IMR-90 (cell line): ENCODE measurements around the gene RASGRF2. TPM values are rescaled to one million over a fixed set of nuclear protein-coding genes. Genes with fewer than 3 reads are reported as not detected.

Experiments used
- ATAC-seq: fragments of 200-7000 bp; cut with Tn5 transposase; 2 replicates; pipeline ENCODE4 v1.9.1; 2020; ENCODE audit warnings: low read depth, mild to moderate bottlenecking, moderate library complexity
- BruUV-seq: library from RNA; stranded (reverse); fragments of 400-500 nt; replicated peaks from 2 replicates; lab custom pipeline; 2021; lab: Mats Ljungman, UMichigan
- CTCF ChIA-PET: fragments of 300-600 bp; formaldehyde crosslinking; extraction: SDS; loops from one replicate; lab custom pipeline; 2021; ENCODE audit warnings: antibody characterized with exemption; lab: Yijun Ruan, JAX
- POLR2A ChIA-PET: fragments of 300-600 bp; sonication (Branson Sonifier 250); formaldehyde crosslinking; loops from one replicate; lab custom pipeline; 2022; ENCODE audit warnings: antibody characterized with exemption; ENCODE audit not compliant: unreplicated experiment; lab: Charles Lee
- DNase-seq: peaks from one replicate; pipeline ENCODE4 v3.0.0; 2013
- H2AFZ ChIP-seq: replicated peaks from 2 replicates; pipeline ENCODE3; 2013; ENCODE audit warnings: low read length, mild to moderate bottlenecking; ENCODE audit not compliant: poor library complexity
- H2AK5ac ChIP-seq: 2 replicates; pipeline ENCODE4 v1.6.1; 2013; ENCODE audit warnings: low read depth, low read length, inconsistent platforms
- H2AK9ac ChIP-seq: replicated peaks from 2 replicates; pipeline ENCODE3; 2013; ENCODE audit warnings: mild to moderate bottlenecking, low read depth, low read length, moderate library complexity; ENCODE audit not compliant: poor library complexity
- H2BK120ac ChIP-seq: 2 replicates; pipeline ENCODE4 v1.6.1; 2013; ENCODE audit warnings: low read depth, low read length, inconsistent platforms
- H2BK15ac ChIP-seq: 3 replicates; pipeline ENCODE4 v1.6.1; 2013; ENCODE audit warnings: low read depth, low read length, inconsistent platforms
- H2BK20ac ChIP-seq: 2 replicates; pipeline ENCODE4 v1.6.1; 2013; ENCODE audit warnings: low read depth, mild to moderate bottlenecking, inconsistent platforms, low read length, moderate library complexity
- H2BK5ac ChIP-seq: 2 replicates; pipeline ENCODE4 v1.6.1; 2013; ENCODE audit warnings: mild to moderate bottlenecking, low read depth, low read length, inconsistent platforms; ENCODE audit not compliant: poor library complexity, severe bottlenecking
- H3K14ac ChIP-seq: replicated peaks from 2 replicates; pipeline ENCODE4 v1.6.1; 2013; ENCODE audit warnings: low read depth, low read length, inconsistent platforms
- H3K18ac ChIP-seq: 2 replicates; pipeline ENCODE4 v1.6.1; 2013; ENCODE audit warnings: low read depth, low read length, control low read depth
- H3K23ac ChIP-seq: 2 replicates; pipeline ENCODE4 v1.6.1; 2013; ENCODE audit warnings: low read depth, low read length, inconsistent platforms
- H3K27ac ChIP-seq: 2 replicates; pipeline ENCODE4 v1.5.1; 2013; ENCODE audit warnings: mild to moderate bottlenecking, control low read depth, low read length; ENCODE audit not compliant: insufficient read depth
- H3K27me3 ChIP-seq: 2 replicates; pipeline ENCODE4 v1.6.1; 2013; ENCODE audit warnings: low read length; ENCODE audit not compliant: control insufficient read depth, insufficient read depth
- H3K36me3 ChIP-seq: 2 replicates; pipeline ENCODE4 v1.6.1; 2013; ENCODE audit warnings: low read length, mixed read lengths; ENCODE audit not compliant: control insufficient read depth, insufficient read depth
- H3K4ac ChIP-seq: 2 replicates; pipeline ENCODE4 v1.6.1; 2013; ENCODE audit warnings: low read depth, low read length, inconsistent platforms
- H3K4me1 ChIP-seq: 2 replicates; pipeline ENCODE4 v1.6.1; 2013; ENCODE audit warnings: low read length, mixed read lengths; ENCODE audit not compliant: control insufficient read depth, insufficient read depth
- H3K4me2 ChIP-seq: 2 replicates; pipeline ENCODE4 v1.6.1; 2013; ENCODE audit warnings: low read depth, mild to moderate bottlenecking, control low read depth, low read length, moderate library complexity
- H3K4me3 ChIP-seq: 2 replicates; pipeline ENCODE4 v1.5.1; 2013; ENCODE audit warnings: low read depth, mild to moderate bottlenecking, control low read depth, low read length, moderate library complexity; ENCODE audit not compliant: insufficient read depth
- H3K56ac ChIP-seq: 2 replicates; pipeline ENCODE4 v1.6.1; 2013; ENCODE audit warnings: low read length, inconsistent platforms; ENCODE audit not compliant: insufficient read depth; ENCODE audit errors: extremely low read depth
- H3K79me1 ChIP-seq, 2 experiments: 2 replicates each; pipeline ENCODE4 v1.6.1; 2013; ENCODE audit warnings: low read length in 2 of 2, inconsistent platforms in 1 of 2, low read depth in 1 of 2
- H3K9ac ChIP-seq: 2 replicates; pipeline ENCODE4 v1.6.1; 2013; ENCODE audit warnings: low read depth, low read length, control low read depth
- H3K9me1 ChIP-seq: 2 replicates; pipeline ENCODE4 v1.6.1; 2013; ENCODE audit warnings: low read length, inconsistent platforms; ENCODE audit not compliant: insufficient read depth
- H3K9me3 ChIP-seq: 2 replicates; pipeline ENCODE4 v1.6.1; 2013; ENCODE audit warnings: low read length; ENCODE audit not compliant: control insufficient read depth, insufficient read depth
- H4K20me1 ChIP-seq: 2 replicates; pipeline ENCODE4 v1.6.1; 2013; ENCODE audit warnings: low read length, inconsistent platforms; ENCODE audit not compliant: insufficient read depth
- H4K5ac ChIP-seq: 2 replicates; pipeline ENCODE4 v1.6.1; 2013; ENCODE audit warnings: mild to moderate bottlenecking, low read depth, low read length, control low read depth
- H4K8ac ChIP-seq, 2 experiments: 2 replicates each; pipeline ENCODE4 v1.6.1; 2013; ENCODE audit warnings: low read depth in 2 of 2, low read length in 2 of 2, control low read depth in 1 of 2, inconsistent platforms in 1 of 2
- H4K91ac ChIP-seq: 2 replicates; pipeline ENCODE4 v1.6.1; 2013; ENCODE audit warnings: low read depth, low read length, inconsistent platforms; ENCODE audit not compliant: insufficient read depth
- BHLHE40 ChIP-seq: fragments of 150-350 bp; IDR thresholded peaks from 2 replicates; pipeline ENCODE4 v1.6.1; 2016; ENCODE audit warnings: mild to moderate bottlenecking, low read depth, low read length
- CHD1 ChIP-seq: IDR thresholded peaks from 2 replicates; pipeline ENCODE4 v1.6.1; 2012; ENCODE audit warnings: low read depth, low read length, improper control_type of control experiment
- FOS ChIP-seq: fragments of 150-350 bp; IDR thresholded peaks from 2 replicates; pipeline ENCODE4 v1.6.1; 2016; ENCODE audit warnings: low read depth, low read length
- MXI1 ChIP-seq: IDR thresholded peaks from 2 replicates; pipeline ENCODE4 v1.6.1; 2012; ENCODE audit warnings: low read depth, mild to moderate bottlenecking, low read length, moderate library complexity, borderline replicate concordance
- NFE2L2 ChIP-seq: fragments of 150-350 bp; IDR thresholded peaks from 2 replicates; pipeline ENCODE4 v1.6.1; 2016; ENCODE audit warnings: low read depth, mild to moderate bottlenecking, low read length
- RAD21 ChIP-seq: IDR thresholded peaks from 2 replicates; pipeline ENCODE4 v1.6.1; 2012; ENCODE audit warnings: low read length, improper control_type of control experiment
- RCOR1 ChIP-seq: IDR thresholded peaks from 2 replicates; pipeline ENCODE4 v1.6.1; 2012; ENCODE audit warnings: mild to moderate bottlenecking, low read length, improper control_type of control experiment; ENCODE audit not compliant: insufficient replicate concordance
- WGBS, 2 experiments: methylation state at CpG; one replicate each; pipeline versions ENCODE4 v1.1.5 to v1.1.7; 2013; ENCODE audit warnings: missing lambda C conversion rate in 2 of 2; ENCODE audit not compliant: insufficient read length in 1 of 2; ENCODE audit errors: extremely low coverage in 2 of 2; 5-methylcytosine and 5-hydroxymethylcytosine counted together
- dilution Hi-C: fragments of 300-500 bp; cut with HindIII; formaldehyde crosslinking; loops from one replicate; pipeline ENCODE4 v1.14.3; 2018; ENCODE audit warnings: low sequenced_read_pairs; ENCODE audit not compliant: unreplicated experiment
- in situ Hi-C: fragments of 300-500 bp; cut with MboI; formaldehyde crosslinking; loops from 3 replicates; pipeline ENCODE4 v1.14.3; 2019; ENCODE audit warnings: low sequenced_read_pairs, inconsistent platforms, mixed read lengths
- intact Hi-C: fragments of 100-400 bp; cut with micrococcal nuclease; formaldehyde crosslinking; loops from 2 replicates; pipeline ENCODE4 v1.10.0; 2022
- polyA plus RNA-seq, 3 experiments: library from polyadenylated mRNA; depleted of rRNA; stranded (reverse); fragments of >200 nt; gene quantifications; 2 replicates each; pipeline ENCODE4 v1.2.3, GENCODE V29; 2012; ENCODE audit warnings: low replicate concordance in 1 of 3
- total RNA-seq: library from RNA; depleted of rRNA; stranded (reverse); fragments of >200 nt; gene quantifications from 2 replicates; pipeline ENCODE4 v1.2.3, GENCODE V29; 2012
- TF ChIP-seq, protein P1 (sequence below): conservative IDR thresholded peaks from 2 replicates; pipeline ENCODE4 v1.5.1; 2012; ENCODE audit warnings: mild to moderate bottlenecking, low read depth, low read length, improper control_type of control experiment
- TF ChIP-seq, protein P2 (sequence below): fragments of 150-350 bp; IDR thresholded peaks from 2 replicates; pipeline ENCODE4 v1.6.1; 2017; ENCODE audit warnings: mild to moderate bottlenecking, antibody characterized with exemption, low read length, low read depth

Gene RASGRF2
- total and polyA plus RNA-seq, 2 of the 4 experiments (the other 2 are of a cell fraction) = 2.9 to 5.0 TPM

DNA sequence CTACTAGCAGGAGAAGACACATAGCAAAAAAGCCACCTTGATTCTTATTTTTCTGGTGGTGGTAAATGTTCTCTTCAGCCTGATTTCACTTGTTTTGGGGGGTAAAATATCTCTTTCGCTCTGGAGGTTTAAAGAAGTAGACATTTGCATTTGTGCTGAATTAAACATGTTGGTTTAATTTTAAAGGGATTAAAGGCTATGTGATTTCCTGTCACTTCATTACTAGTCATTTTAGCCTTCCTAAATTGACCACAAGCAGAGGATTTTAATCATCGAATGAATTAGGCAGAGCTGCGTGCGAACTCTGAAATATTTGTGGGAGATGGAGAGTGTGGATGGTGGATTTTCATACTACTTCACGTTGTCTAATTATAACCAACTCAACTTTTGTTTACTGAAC, 4.8 kb downstream of the RASGRF2 start:
- TF ChIP-seq, protein P1, sequence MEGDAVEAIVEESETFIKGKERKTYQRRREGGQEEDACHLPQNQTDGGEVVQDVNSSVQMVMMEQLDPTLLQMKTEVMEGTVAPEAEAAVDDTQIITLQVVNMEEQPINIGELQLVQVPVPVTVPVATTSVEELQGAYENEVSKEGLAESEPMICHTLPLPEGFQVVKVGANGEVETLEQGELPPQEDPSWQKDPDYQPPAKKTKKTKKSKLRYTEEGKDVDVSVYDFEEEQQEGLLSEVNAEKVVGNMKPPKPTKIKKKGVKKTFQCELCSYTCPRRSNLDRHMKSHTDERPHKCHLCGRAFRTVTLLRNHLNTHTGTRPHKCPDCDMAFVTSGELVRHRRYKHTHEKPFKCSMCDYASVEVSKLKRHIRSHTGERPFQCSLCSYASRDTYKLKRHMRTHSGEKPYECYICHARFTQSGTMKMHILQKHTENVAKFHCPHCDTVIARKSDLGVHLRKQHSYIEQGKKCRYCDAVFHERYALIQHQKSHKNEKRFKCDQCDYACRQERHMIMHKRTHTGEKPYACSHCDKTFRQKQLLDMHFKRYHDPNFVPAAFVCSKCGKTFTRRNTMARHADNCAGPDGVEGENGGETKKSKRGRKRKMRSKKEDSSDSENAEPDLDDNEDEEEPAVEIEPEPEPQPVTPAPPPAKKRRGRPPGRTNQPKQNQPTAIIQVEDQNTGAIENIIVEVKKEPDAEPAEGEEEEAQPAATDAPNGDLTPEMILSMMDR = no peak
- TF ChIP-seq RCOR1 = no peak
- no peak for TF ChIP-seq CHD1
- no peak for TF ChIP-seq RAD21
- TF ChIP-seq, protein P2, sequence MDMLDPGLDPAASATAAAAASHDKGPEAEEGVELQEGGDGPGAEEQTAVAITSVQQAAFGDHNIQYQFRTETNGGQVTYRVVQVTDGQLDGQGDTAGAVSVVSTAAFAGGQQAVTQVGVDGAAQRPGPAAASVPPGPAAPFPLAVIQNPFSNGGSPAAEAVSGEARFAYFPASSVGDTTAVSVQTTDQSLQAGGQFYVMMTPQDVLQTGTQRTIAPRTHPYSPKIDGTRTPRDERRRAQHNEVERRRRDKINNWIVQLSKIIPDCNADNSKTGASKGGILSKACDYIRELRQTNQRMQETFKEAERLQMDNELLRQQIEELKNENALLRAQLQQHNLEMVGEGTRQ = no peak
- TF ChIP-seq BHLHE40 = no peak
- TF ChIP-seq MXI1 = no peak
- TF ChIP-seq NFE2L2 = no peak
- TF ChIP-seq FOS = no peak
- peak overlapping the region; percentile 94; the same call in 1 of the 2 replicates for H4K91ac ChIP-seq
- H2BK20ac ChIP-seq = peak overlapping the region; percentile 88
- peaks cover 4 to 30% of the 10 kb centered on the region in 2 experiments for H3K79me1 ChIP-seq
- H3K4me2 ChIP-seq = peak overlapping the region; percentile 98
- CTCF ChIA-PET = no interaction called here
- peak overlapping the region; percentile 40; the same call in 1 of the 2 replicates for H3K9ac ChIP-seq
- peak overlapping the region; percentile 66 for H3K4ac ChIP-seq
- no peak overlapping the region; the same call in 1 of the 2 replicates for H3K4me3 ChIP-seq
- DNase-seq (no peak), ATAC-seq (no peak)
- peak overlapping the region; percentile 87 for H4K5ac ChIP-seq
- H2BK5ac ChIP-seq = peak overlapping the region; percentile 97
- no peak overlapping the region for H2AFZ ChIP-seq
- peak overlapping the region; percentile 98 for H2BK120ac ChIP-seq
- H3K36me3 ChIP-seq = no peaks in the 10 kb centered on the region
- WGBS, 2 experiments = no CpG with 5 or more reads among the region's 5 CpGs
- no peak overlapping the region for H2AK9ac ChIP-seq
- no TSS peak for BruUV-seq
- H3K23ac ChIP-seq = peak overlapping the region; percentile 63; the same call in 1 of the 2 replicates
- H3K18ac ChIP-seq = peak overlapping the region; percentile 88; the same call in 1 of the 2 replicates
- H2AK5ac ChIP-seq = peak overlapping the region; percentile 85
- H4K8ac ChIP-seq = peak overlapping the region; percentile 64 to 81; a peak in 3 of 4 replicates
- H2BK15ac ChIP-seq = peak overlapping the region; percentile 78
- H3K27ac ChIP-seq = peak overlapping the region; percentile 72
- H3K9me3 ChIP-seq = no peaks in the 10 kb centered on the region
- H3K56ac ChIP-seq = peak overlapping the region; percentile 86
- H3K4me1 ChIP-seq = peaks cover 10% of the 10 kb centered on the region
- POLR2A ChIA-PET = no interaction called here
- intact Hi-C loops = loop anchor here (5.0 to 10.0 kb wide), 3 partner anchors 102 to 330 kb away; no protein-coding TSS in a partner anchor
- in situ Hi-C loops = no loop called here
- H3K9me1 ChIP-seq = peaks cover 3% of the 10 kb centered on the region; the same call in 1 of the 2 replicates
- dilution Hi-C loops = no loop called here
- peak overlapping the region; percentile 50 for H3K14ac ChIP-seq
- no peaks in the 10 kb centered on the region for H3K27me3 ChIP-seq
- no peaks in the 10 kb centered on the region for H4K20me1 ChIP-seq
